B cell (primary cell): ENCODE data around the gene ARHGEF19. TPM values are rescaled to one million over a fixed set of nuclear protein-coding genes. Genes with fewer than 3 reads are reported as not detected.

Experiments
- ATAC-seq: fragments of 200-7000 bp; cut with Tn5 transposase; one replicate; pipeline ENCODE4 v1.10.0; 2021; ENCODE audit warnings: low read depth, mild to moderate bottlenecking, moderate number of reproducible peaks, moderate library complexity
- CTCF ChIA-PET: fragments of 350-600 bp; sonication (Branson Sonifier 250); formaldehyde crosslinking; loops from one replicate; lab custom pipeline; 2021; ENCODE audit warnings: antibody characterized with exemption, inconsistent platforms; lab: Charles Lee
- POLR2A ChIA-PET: fragments of 350-600 bp; sonication (Branson Sonifier 250); formaldehyde crosslinking; loops from one replicate; lab custom pipeline; 2021; ENCODE audit warnings: antibody characterized with exemption; lab: Charles Lee
- DNase-seq: peaks from one replicate; pipeline ENCODE4 v3.0.0; 2013
- H2AFZ ChIP-seq: 2 replicates; pipeline ENCODE4 v1.6.1; 2012; ENCODE audit warnings: mild to moderate bottlenecking, low read depth, low read length; ENCODE audit not compliant: insufficient read depth, poor library complexity, severe bottlenecking
- H3K27ac ChIP-seq, 2 donors: 1 replicate in 1 of 2; 2 replicates in 1 of 2; pipeline ENCODE4 v1.5.1; 2012 to 2013; ENCODE audit warnings: low read length in 2 of 2, mild to moderate bottlenecking in 2 of 2, moderate library complexity in 1 of 2
- H3K27me3 ChIP-seq, 4 experiments: fragments of 200-600 bp in 1 of 4; sonication (generic) in 1 of 4; replicated peaks in 1 of 4; 1 replicate in 2 of 4; 2 replicates in 2 of 4; pipeline versions ENCODE4 v1.6.1 to v1.7.0; 2013 to 2016; ENCODE audit warnings: low read length in 3 of 4, mild to moderate bottlenecking in 2 of 4, mixed read lengths in 1 of 4, moderate library complexity in 1 of 4; ENCODE audit not compliant: insufficient read depth in 4 of 4, control insufficient read depth in 3 of 4; ENCODE audit errors: control extremely low read depth in 1 of 4
- H3K36me3 ChIP-seq, 2 experiments: replicated peaks in 1 of 2; 1 replicate in 1 of 2; 2 replicates in 1 of 2; pipeline versions ENCODE4 v1.6.1 to v1.7.1; 2013; ENCODE audit warnings: low read length in 1 of 2; ENCODE audit not compliant: insufficient read depth in 2 of 2, control insufficient read depth in 1 of 2; ENCODE audit errors: control extremely low read depth in 1 of 2, extremely low read depth in 1 of 2
- H3K4me1 ChIP-seq, 2 donors: fragments of 200-600 bp in 1 of 2; sonication (generic) in 1 of 2; 1 replicate in 1 of 2; 2 replicates in 1 of 2; pipeline versions ENCODE4 v1.5.1 to v1.6.1; 2013 to 2017; ENCODE audit warnings: low read length in 2 of 2; ENCODE audit not compliant: control insufficient read depth in 2 of 2, insufficient read depth in 2 of 2
- H3K4me2 ChIP-seq: replicated peaks from 2 replicates; pipeline ENCODE3; 2012; ENCODE audit warnings: mild to moderate bottlenecking, low read depth, low read length; ENCODE audit not compliant: poor library complexity, severe bottlenecking
- H3K4me3 ChIP-seq, 5 experiments: fragments of 200-600 bp in 1 of 5; sonication (generic) in 1 of 5; 1 replicate in 3 of 5; 2 replicates in 2 of 5; pipeline versions ENCODE4 v1.5.1 to v1.7.0; 2011 to 2016; ENCODE audit warnings: low read length in 4 of 5, mild to moderate bottlenecking in 4 of 5, low read depth in 2 of 5, control low read depth in 1 of 5, moderate library complexity in 1 of 5; ENCODE audit not compliant: insufficient read depth in 1 of 5; ENCODE audit errors: control extremely low read depth in 1 of 5, extremely low read depth in 1 of 5
- H3K79me2 ChIP-seq: fragments of 200-600 bp; sonication (generic); one replicate; pipeline ENCODE4 v1.6.0; 2016; ENCODE audit warnings: low read length; ENCODE audit not compliant: control insufficient read depth, insufficient read depth
- H3K9ac ChIP-seq: fragments of 200-600 bp; sonication (generic); 2 replicates; pipeline ENCODE4 v1.6.1; 2017; ENCODE audit warnings: mild to moderate bottlenecking, low read length, moderate library complexity
- H3K9me3 ChIP-seq, 3 donors: one replicate each; pipeline versions ENCODE4 v1.6.1 to v1.7.1; 2013; ENCODE audit warnings: low read length in 2 of 3; ENCODE audit not compliant: control insufficient read depth in 2 of 3, insufficient read depth in 1 of 3; ENCODE audit errors: control extremely low read depth in 1 of 3
- H4K20me1 ChIP-seq: 2 replicates; pipeline ENCODE4 v1.6.0; 2012; ENCODE audit warnings: mild to moderate bottlenecking, low read length; ENCODE audit not compliant: insufficient read depth, control insufficient read depth, poor library complexity, severe bottlenecking
- H3K27ac Mint-ChIP-seq: one replicate; pipeline ENCODE4 v1.8.0; 2021; ENCODE audit warnings: mixed read lengths
- H3K27me3 Mint-ChIP-seq: one replicate; pipeline ENCODE4 v1.8.0; 2021; ENCODE audit warnings: mixed read lengths
- H3K4me1 Mint-ChIP-seq: one replicate; pipeline ENCODE4 v1.8.0; 2021; ENCODE audit warnings: mixed read lengths
- H3K4me3 Mint-ChIP-seq: one replicate; pipeline ENCODE4 v1.8.0; 2021; ENCODE audit warnings: mixed read lengths
- H3K9me3 Mint-ChIP-seq: one replicate; pipeline ENCODE4 v1.8.0; 2022; ENCODE audit warnings: mixed read lengths; ENCODE audit not compliant: insufficient read depth
- EZH2 ChIP-seq: IDR thresholded peaks from 2 replicates; pipeline ENCODE4 v1.6.1; 2012; ENCODE audit warnings: borderline replicate concordance, low read depth, mild to moderate bottlenecking, moderate library complexity, low read length; ENCODE audit not compliant: insufficient read depth, poor library complexity, severe bottlenecking
- WGBS: methylation state at CpG from one replicate; pipeline ENCODE4 v1.1.5; 2013; ENCODE audit warnings: missing lambda C conversion rate; ENCODE audit not compliant: insufficient coverage; 5-methylcytosine and 5-hydroxymethylcytosine counted together
- intact Hi-C: fragments of 100-400 bp; cut with micrococcal nuclease; formaldehyde crosslinking; loops from one replicate; pipeline ENCODE4 v1.10.0; 2022
- polyA plus RNA-seq: library from polyadenylated mRNA; depleted of rRNA; stranded (reverse); fragments of >200 nt; gene quantifications from 2 replicates; pipeline ENCODE4 v1.2.3, GENCODE V29; 2012
- total RNA-seq, 2 donors: library from RNA; stranded (reverse); fragments of 120-200 nt in 1 of 2; gene quantifications; 1 replicate in 1 of 2; 2 replicates in 1 of 2; pipeline versions ENCODE4 v1.2.3 to v1.2.4, GENCODE V29; 2013 to 2022
- TF ChIP-seq, protein P1 (sequence below): fragments of 200-600 bp; IDR thresholded peaks from one replicate; pipeline ENCODE4 v1.8.0; 2022; ENCODE audit warnings: antibody characterized with exemption, mild to moderate bottlenecking

ARHGEF19 gene
- total and polyA plus RNA-seq, 2 donors (not counting 1 experiment from before 2014, with no cell fraction given) = 13.9 to 20.9 TPM

DNA sequence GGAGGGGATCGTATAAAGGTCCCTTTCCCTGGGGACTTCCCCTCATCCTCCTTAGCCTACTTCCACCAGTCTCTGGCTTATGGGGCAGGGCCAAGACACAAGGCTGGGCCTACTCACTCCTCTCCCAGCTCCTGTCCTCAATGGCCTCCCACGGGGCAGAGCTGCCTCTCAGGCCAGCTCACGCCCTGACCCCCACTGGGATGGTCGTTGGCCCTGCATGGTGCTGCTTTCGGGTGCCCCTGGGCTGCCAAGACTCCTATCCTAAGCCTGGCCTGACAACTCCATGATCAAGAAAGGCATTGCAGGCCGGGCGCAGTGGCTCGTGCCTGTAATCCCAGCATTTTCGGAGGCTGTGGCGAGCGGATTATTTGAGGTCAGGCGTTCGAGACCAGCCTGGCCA is 18.3 kb upstream of the ARHGEF19 start:
- no peak for DNase-seq
- Histone ChIP-seq H2AFZ (no peak overlapping the region), H3K36me3 (peaks cover 0 to 13% of the 10 kb centered on the region in 2 experiments), H4K20me1 (no peaks in the 10 kb centered on the region), H3K9ac (no peak overlapping the region), H3K27ac (no peak overlapping the region), H3K4me1 (peaks cover 16 to 19% of the 10 kb centered on the region in 2 donors), H3K27me3 (peaks cover 0 to 40% (median 20%) of the 10 kb centered on the region in 4 experiments), H3K79me2 (no peaks in the 10 kb centered on the region), H3K9me3 (peaks cover 0 to 24% (median 0%) of the 10 kb centered on the region in 3 donors), H3K4me2 (no peak overlapping the region), H3K4me3 (no peak overlapping the region)
- ATAC-seq = no peak
- intact Hi-C loops = loop anchor here (10.0 kb wide), 1 partner anchor 706 kb away; the partner anchor contains the start of genes CASP9 and DNAJC16
- Mint-ChIP-seq H3K9me3 (no peaks in the 10 kb centered on the region), H3K4me3 (no peak overlapping the region), H3K4me1 (peaks cover 11% of the 10 kb centered on the region), H3K27me3 (peaks cover 23% of the 10 kb centered on the region), H3K27ac (no peak overlapping the region)
- WGBS = 92% methylated on average over 12 of the region's 13 CpGs
- no peak for TF ChIP-seq EZH2
- TF ChIP-seq, protein P1, sequence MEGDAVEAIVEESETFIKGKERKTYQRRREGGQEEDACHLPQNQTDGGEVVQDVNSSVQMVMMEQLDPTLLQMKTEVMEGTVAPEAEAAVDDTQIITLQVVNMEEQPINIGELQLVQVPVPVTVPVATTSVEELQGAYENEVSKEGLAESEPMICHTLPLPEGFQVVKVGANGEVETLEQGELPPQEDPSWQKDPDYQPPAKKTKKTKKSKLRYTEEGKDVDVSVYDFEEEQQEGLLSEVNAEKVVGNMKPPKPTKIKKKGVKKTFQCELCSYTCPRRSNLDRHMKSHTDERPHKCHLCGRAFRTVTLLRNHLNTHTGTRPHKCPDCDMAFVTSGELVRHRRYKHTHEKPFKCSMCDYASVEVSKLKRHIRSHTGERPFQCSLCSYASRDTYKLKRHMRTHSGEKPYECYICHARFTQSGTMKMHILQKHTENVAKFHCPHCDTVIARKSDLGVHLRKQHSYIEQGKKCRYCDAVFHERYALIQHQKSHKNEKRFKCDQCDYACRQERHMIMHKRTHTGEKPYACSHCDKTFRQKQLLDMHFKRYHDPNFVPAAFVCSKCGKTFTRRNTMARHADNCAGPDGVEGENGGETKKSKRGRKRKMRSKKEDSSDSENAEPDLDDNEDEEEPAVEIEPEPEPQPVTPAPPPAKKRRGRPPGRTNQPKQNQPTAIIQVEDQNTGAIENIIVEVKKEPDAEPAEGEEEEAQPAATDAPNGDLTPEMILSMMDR = no peak
- POLR2A ChIA-PET = no interaction called here
- CTCF ChIA-PET = no interaction called here

- Histone ChIP-seq H3K79me2 (no peaks in the 10 kb centered on the region), H3K4me1 (peaks cover 16 to 18% of the 10 kb centered on the region in 2 donors), H3K4me3 (no peak overlapping the region), H2AFZ (no peak overlapping the region), H3K9me3 (peaks cover 0 to 24% (median 0%) of the 10 kb centered on the region in 3 donors), H3K27ac (no peak overlapping the region), H4K20me1 (no peaks in the 10 kb centered on the region), H3K4me2 (no peak overlapping the region), H3K9ac (no peak overlapping the region), H3K36me3 (peaks cover 0 to 13% of the 10 kb centered on the region in 2 experiments), H3K27me3 (peaks cover 0 to 46% (median 20%) of the 10 kb centered on the region in 4 experiments)
- ChIA-PET CTCF (no interaction called here), POLR2A (no interaction called here)
- H3K4me1 Mint-ChIP-seq = peaks cover 9% of the 10 kb centered on the region
- peaks cover 27% of the 10 kb centered on the region for H3K27me3 Mint-ChIP-seq
- DNase-seq (no peak), ATAC-seq (no peak)
- intact Hi-C loops = loop anchor here (10.0 kb wide), 1 partner anchor 705 kb away; the partner anchor contains the start of genes CASP9 and DNAJC16
- H3K9me3 Mint-ChIP-seq = no peaks in the 10 kb centered on the region
- H3K4me3 Mint-ChIP-seq = no peak overlapping the region
- 86% methylated on average over 10 of the region's 13 CpGs for WGBS
- H3K27ac Mint-ChIP-seq = no peak overlapping the region
- TF ChIP-seq EZH2 = no peak
- TF ChIP-seq, protein P1 = no peak
These were observed 17.7 kb upstream of the ARHGEF19 start for GRCh38 chr1:16229976-16230740.
